Measurements from ENCODE around the gene GNGT2. TPM values are rescaled to one million over a fixed set of nuclear protein-coding genes. Genes with fewer than 3 reads are reported as not detected.

GNGT2 gene
- total RNA-seq, 1 donor from 2014 or later = not detected

GRCh38 chr17:49196520-49196919 lies 13.9 kb downstream of the GNGT2 start:
- Histone ChIP-seq H3K79me2 (ENCODE audit: insufficient read depth, low read length) (no peaks in the 10 kb centered on the region), H3K9ac (ENCODE audit: low read length) (no peak overlapping the region), H2AFZ (ENCODE audit: low read depth, low read length) (no peak overlapping the region), H3K4me3 (ENCODE audit: insufficient read depth, low read depth, low read length) (no peak overlapping the region), H3K4me2 (ENCODE audit: low read length) (no peak overlapping the region), H4K20me1 (ENCODE audit: insufficient read depth, low read length) (no peaks in the 10 kb centered on the region), H3K9me3 (ENCODE audit: insufficient read depth, low read depth, low read length) (no peaks in the 10 kb centered on the region), H3K27me3 (ENCODE audit: insufficient read depth, low read length) (no peaks in the 10 kb centered on the region), H3K36me3 (ENCODE audit: insufficient read depth, low read length) (no peaks in the 10 kb centered on the region), H3K4me1 (ENCODE audit: insufficient read depth, low read length) (peaks cover 12% of the 10 kb centered on the region), H3K27ac (ENCODE audit: low read depth, low read length) (no peak overlapping the region)
- H3K36me3 Mint-ChIP-seq (ENCODE audit: low read depth, unreplicated experiment) = no peaks in the 10 kb centered on the region
- DNase-seq (ENCODE audit: low read depth) = no peak
- no peak for FAIRE-seq
- no peak overlapping the region for H3K27ac Mint-ChIP-seq (ENCODE audit: unreplicated experiment)
- no peaks in the 10 kb centered on the region for H3K27me3 Mint-ChIP-seq (ENCODE audit: low read depth, unreplicated experiment)
- peaks cover 7% of the 10 kb centered on the region for H3K4me1 Mint-ChIP-seq (ENCODE audit: low read depth, unreplicated experiment)
- peaks cover 2% of the 10 kb centered on the region for H3K9me3 Mint-ChIP-seq (ENCODE audit: unreplicated experiment)
- TF ChIP-seq CTCF (IDR thresholded peaks at IDR 0.05; ENCODE audit: insufficient read depth, low read depth, low read length) (no peak), EZH2 (IDR thresholded peaks at IDR 0.05; ENCODE audit: insufficient read depth, low read length) (no peak)
- H3K4me3 Mint-ChIP-seq (ENCODE audit: unreplicated experiment) = no peak overlapping the region

- DNase-seq (ENCODE audit: low read depth) = no peak
- H3K27me3 ChIP-seq (ENCODE audit: insufficient read depth, low read length) = no peaks in the 10 kb centered on the region
- no peaks in the 10 kb centered on the region for H3K36me3 Mint-ChIP-seq (ENCODE audit: low read depth, unreplicated experiment)
- no peak overlapping the region for H3K4me2 ChIP-seq (ENCODE audit: low read length)
- H3K4me1 ChIP-seq (ENCODE audit: insufficient read depth, low read length) = peaks cover 10% of the 10 kb centered on the region
- H3K9me3 Mint-ChIP-seq (ENCODE audit: unreplicated experiment) = peaks cover 2% of the 10 kb centered on the region
- no peak overlapping the region for H3K27ac Mint-ChIP-seq (ENCODE audit: unreplicated experiment)
- no peaks in the 10 kb centered on the region for H4K20me1 ChIP-seq (ENCODE audit: insufficient read depth, low read length)
- no peak overlapping the region for H2AFZ ChIP-seq (ENCODE audit: low read depth, low read length)
- no peaks in the 10 kb centered on the region for H3K27me3 Mint-ChIP-seq (ENCODE audit: low read depth, unreplicated experiment)
- FAIRE-seq = no peak
- peaks cover 6% of the 10 kb centered on the region for H3K4me1 Mint-ChIP-seq (ENCODE audit: low read depth, unreplicated experiment)
- no peak overlapping the region for H3K4me3 ChIP-seq (ENCODE audit: insufficient read depth, low read depth, low read length)
- H3K36me3 ChIP-seq (ENCODE audit: insufficient read depth, low read length) = no peaks in the 10 kb centered on the region
- no peak overlapping the region for H3K9ac ChIP-seq (ENCODE audit: low read length)
- TF ChIP-seq EZH2 (IDR thresholded peaks at IDR 0.05; ENCODE audit: insufficient read depth, low read length) (no peak), CTCF (IDR thresholded peaks at IDR 0.05; ENCODE audit: insufficient read depth, low read depth, low read length) (no peak)
- no peak overlapping the region for H3K27ac ChIP-seq (ENCODE audit: low read depth, low read length)
- H3K79me2 ChIP-seq (ENCODE audit: insufficient read depth, low read length) = no peaks in the 10 kb centered on the region
- no peaks in the 10 kb centered on the region for H3K9me3 ChIP-seq (ENCODE audit: insufficient read depth, low read depth, low read length)
- no peak overlapping the region for H3K4me3 Mint-ChIP-seq (ENCODE audit: unreplicated experiment)
Observed at GRCh38 chr17:49195751-49196150, 14.6 kb downstream of the GNGT2 start.

GRCh38 chr17:49194297-49194607 lies 16.1 kb downstream of the GNGT2 start:
- DNase-seq (ENCODE audit: low read depth) = no peak
- Histone ChIP-seq H2AFZ (ENCODE audit: low read depth, low read length) (no peak overlapping the region), H4K20me1 (ENCODE audit: insufficient read depth, low read length) (no peaks in the 10 kb centered on the region), H3K4me2 (ENCODE audit: low read length) (peak overlapping the region; percentile 91), H3K27me3 (ENCODE audit: insufficient read depth, low read length) (no peaks in the 10 kb centered on the region), H3K9me3 (ENCODE audit: insufficient read depth, low read depth, low read length) (no peaks in the 10 kb centered on the region), H3K9ac (ENCODE audit: low read length) (peak overlapping the region; percentile 90), H3K27ac (ENCODE audit: low read depth, low read length) (no peak overlapping the region), H3K4me1 (ENCODE audit: insufficient read depth, low read length) (peaks cover 10% of the 10 kb centered on the region), H3K79me2 (ENCODE audit: insufficient read depth, low read length) (no peaks in the 10 kb centered on the region), H3K4me3 (ENCODE audit: insufficient read depth, low read depth, low read length) (no peak overlapping the region), H3K36me3 (ENCODE audit: insufficient read depth, low read length) (no peaks in the 10 kb centered on the region)
- peaks cover 6% of the 10 kb centered on the region for H3K4me1 Mint-ChIP-seq (ENCODE audit: low read depth, unreplicated experiment)
- no peaks in the 10 kb centered on the region for H3K9me3 Mint-ChIP-seq (ENCODE audit: unreplicated experiment)
- H3K27me3 Mint-ChIP-seq (ENCODE audit: low read depth, unreplicated experiment) = no peaks in the 10 kb centered on the region
- H3K36me3 Mint-ChIP-seq (ENCODE audit: low read depth, unreplicated experiment) = no peaks in the 10 kb centered on the region
- TF ChIP-seq EZH2 (IDR thresholded peaks at IDR 0.05; ENCODE audit: insufficient read depth, low read length) = no peak
- TF ChIP-seq CTCF (IDR thresholded peaks at IDR 0.05; ENCODE audit: insufficient read depth, low read depth, low read length) = no peak
- no peak overlapping the region for H3K27ac Mint-ChIP-seq (ENCODE audit: unreplicated experiment)
- FAIRE-seq = no peak
- no peak overlapping the region for H3K4me3 Mint-ChIP-seq (ENCODE audit: unreplicated experiment)

Measured in astrocyte (in vitro differentiated cells and primary cell).